Measurements from ENCODE around the gene UBL3.

GRCh38 chr13:29816715-29817114 lies 33.7 kb downstream of the UBL3 start:
- no peak for TF ChIP-seq CTCF (optimal IDR thresholded peaks at IDR 0.05 in 1 of 3, IDR thresholded peaks at IDR 0.05 in 1 of 3, conservative IDR thresholded peaks at IDR 0.05 in 1 of 3; ENCODE audit: extremely low read depth in 1 of 3, insufficient read depth in 2 of 3, low read length in 3 of 3)
- TF ChIP-seq EZH2 (IDR thresholded peaks at IDR 0.05; ENCODE audit: low read length), result no peak
